Stimulated activated CD4-positive, alpha-beta T cell treated with anti-CD3 and anti-CD28 coated beads, TNF-alpha, amount 100 ng/mL, for 4 hours (primary cell): ENCODE data around the gene LETM1.
A peak's percentile ranks its signal among the peaks of the same experiment; 100 is the strongest.

Experiments used
- DNase-seq, 3 experiments: peaks; one replicate each; pipeline ENCODE4 v3.0.0-alpha.2; 2020; ENCODE audit warnings: low read depth in 3 of 3

LETM1 gene

GRCh38 chr4:1795299-1796195 lies 60.4 kb downstream of the LETM1 start:
- DNase-seq, result no peak

- no peak for DNase-seq
Measured at GRCh38 chr4:1794809-1795298, 61.1 kb downstream of the LETM1 start.

GRCh38 chr4:1793940-1794808 lies 61.8 kb downstream of the LETM1 start:
- DNase-seq, result no peak

- peak in 2 of 3 experiments; percentile 14 to 24 for DNase-seq
Measured at GRCh38 chr4:1793496-1793840, 62.5 kb downstream of the LETM1 start.

GRCh38 chr4:1792832-1793495 lies 63.0 kb downstream of the LETM1 start, which contains the start of gene FGFR3:
Gene FGFR3 (plus strand): TSS chr4:1793293. CDS start chr4:1793935, 642 bp downstream.
- peak; percentile 13 to 38 (median 18) for DNase-seq

- DNase-seq, result no peak
Measured at GRCh38 chr4:1792158-1792831, 63.7 kb downstream of the LETM1 start.

GRCh38 chr4:1790005-1790404 lies 66.0 kb downstream of the LETM1 start:
- no peak for DNase-seq

GRCh38 chr4:1789552-1789951 lies 66.4 kb downstream of the LETM1 start:
- no peak for DNase-seq

GRCh38 chr4:1788254-1788973 lies 67.5 kb downstream of the LETM1 start:
- DNase-seq, result no peak

GRCh38 chr4:1787411-1788077 lies 68.4 kb downstream of the LETM1 start:
- DNase-seq, result no peak

- no peak for DNase-seq
Measured at GRCh38 chr4:1786544-1787362, 69.2 kb downstream of the LETM1 start.

GRCh38 chr4:1785592-1785991 lies 70.4 kb downstream of the LETM1 start:
- DNase-seq, result no peak

GRCh38 chr4:1784789-1785591 lies 71.0 kb downstream of the LETM1 start:
- DNase-seq, result no peak

- DNase-seq, result no peak
Measured at GRCh38 chr4:1784395-1784788, 71.6 kb downstream of the LETM1 start.

GRCh38 chr4:1783970-1784369 lies 72.0 kb downstream of the LETM1 start:
- DNase-seq, result no peak

GRCh38 chr4:1783015-1783414 lies 72.9 kb downstream of the LETM1 start:
- DNase-seq, result no peak

- DNase-seq, result no peak
Measured at GRCh38 chr4:1780435-1780834, 75.5 kb downstream of the LETM1 start.

- no peak for DNase-seq
Measured at GRCh38 chr4:1779588-1780382, 76.2 kb downstream of the LETM1 start.
